Testis (tissue), 3 donors: Measurements from ENCODE around the gene TTC3. TPM values are rescaled to one million over a fixed set of nuclear protein-coding genes. Genes with fewer than 3 reads are reported as not detected.

ENCODE experiments used
- DNase-seq: peaks from one replicate; pipeline ENCODE4 v3.0.0-alpha.2; 2019
- H3K27ac ChIP-seq, 2 donors: fragments of 200-600 bp; sonication (generic); one replicate each; pipeline ENCODE4 v1.5.1; 2019
- H3K27me3 ChIP-seq: fragments of 200-600 bp; sonication (generic); one replicate; pipeline ENCODE4 v1.5.1; 2019
- H3K36me3 ChIP-seq: fragments of 200-600 bp; sonication (generic); one replicate; pipeline ENCODE4 v1.5.1; 2017; ENCODE audit warnings: low read depth; ENCODE audit errors: missing control alignments
- H3K4me1 ChIP-seq: fragments of 200-600 bp; sonication (generic); one replicate; pipeline ENCODE4 v1.5.1; 2019
- H3K4me3 ChIP-seq, 2 donors: fragments of 200-600 bp; sonication (generic); one replicate each; pipeline ENCODE4 v1.5.1; 2017 to 2019
- H3K9me3 ChIP-seq: fragments of 200-600 bp; sonication (generic); one replicate; pipeline ENCODE4 v1.5.1; 2017
- CTCF ChIP-seq, 3 experiments: fragments of 450-650 bp in 2 of 3; fragments of 200-600 bp in 1 of 3; sonication (generic) in 1 of 3; IDR thresholded peaks; one replicate each; pipeline ENCODE4 v1.5.1; 2016 to 2019; ENCODE audit warnings: antibody characterized with exemption in 3 of 3, mild to moderate bottlenecking in 2 of 3, moderate library complexity in 1 of 3
- POLR2A ChIP-seq: fragments of 450-650 bp; IDR thresholded peaks from one replicate; pipeline ENCODE4 v1.6.1; 2017; ENCODE audit warnings: antibody characterized with exemption, mild to moderate bottlenecking, moderate library complexity
- WGBS, 2 donors: methylation state at CpG; one replicate each; pipeline ENCODE4 v1.1.5; 2018; 5-methylcytosine and 5-hydroxymethylcytosine counted together
- intact Hi-C: fragments of 100-400 bp; cut with DNase I; formaldehyde crosslinking; loops from one replicate; pipeline ENCODE4 v1.15.1; 2023; ENCODE audit warnings: low total_unique reads
- polyA plus RNA-seq: library from polyadenylated mRNA; stranded (reverse); fragments of 350-450 nt; fragmentation: Illumina TruSeq; extraction: RNeasy Lipid Tissue Mini Kit (QIAGEN cat#74804); gene quantifications from one replicate; pipeline ENCODE4 v1.2.3, GENCODE V29; 2014; ENCODE audit warnings: low read depth, low replicate concordance; ENCODE audit not compliant: insufficient read depth
- total RNA-seq, 2 donors: library from RNA; depleted of rRNA; stranded (reverse); fragments of >200 nt; gene quantifications; one replicate each; pipeline ENCODE4 v1.2.3, GENCODE V29; 2016

Gene TTC3
- total and polyA plus RNA-seq, 3 donors from 2014 or later, result 70.7 to 181 (median 154) TPM

GRCh38 chr21:37204580-37204979, 131.5 kb downstream of the TTC3 start:
- Histone ChIP-seq H3K9me3 (no peaks in the 10 kb centered on the region), H3K36me3 (no peaks in the 10 kb centered on the region), H3K27me3 (no peaks in the 10 kb centered on the region), H3K27ac (no peak overlapping the region), H3K4me1 (peaks cover 6% of the 10 kb centered on the region), H3K4me3 (no peak overlapping the region)
- WGBS, 2 donors, result 78 to 89% methylated on average over 7 of the region's 7 CpGs
- intact Hi-C loops, result no loop called here
- DNase-seq, result no peak
- TF ChIP-seq POLR2A (no peak), CTCF (IDR thresholded peaks at IDR 0.05) (no peak)

- intact Hi-C loops, result no loop called here
- Histone ChIP-seq H3K4me1 (peaks cover 6% of the 10 kb centered on the region), H3K9me3 (no peaks in the 10 kb centered on the region), H3K27ac (no peak overlapping the region), H3K4me3 (no peak overlapping the region), H3K36me3 (no peaks in the 10 kb centered on the region), H3K27me3 (no peaks in the 10 kb centered on the region)
- no peak for TF ChIP-seq POLR2A
- DNase-seq, result no peak
- 92 to 93% methylated on average over 7 of the region's 7 CpGs for WGBS, 2 donors
Measured at GRCh38 chr21:37206496-37206895, 133.4 kb downstream of the TTC3 start.

GRCh38 chr21:37207441-37208009, 134.5 kb downstream of the TTC3 start:
- no peak overlapping the region for H3K4me3 ChIP-seq
- intact Hi-C loops, result no loop called here
- 53 to 59% methylated on average over 3 to 6 of the region's 6 CpGs for WGBS, 2 donors
- no peaks in the 10 kb centered on the region for H3K9me3 ChIP-seq
- H3K27ac ChIP-seq, result no peak overlapping the region
- peaks cover 6% of the 10 kb centered on the region for H3K4me1 ChIP-seq
- no peaks in the 10 kb centered on the region for H3K27me3 ChIP-seq
- no peaks in the 10 kb centered on the region for H3K36me3 ChIP-seq
- TF ChIP-seq POLR2A (no peak), CTCF (IDR thresholded peaks at IDR 0.05) (no peak)
- no peak for DNase-seq

GRCh38 chr21:37208056-37208721, 135.1 kb downstream of the TTC3 start:
- TF ChIP-seq POLR2A (no peak), CTCF (IDR thresholded peaks at IDR 0.05) (no peak)
- Histone ChIP-seq H3K36me3 (no peaks in the 10 kb centered on the region), H3K4me3 (no peak overlapping the region), H3K9me3 (no peaks in the 10 kb centered on the region), H3K27ac (no peak overlapping the region), H3K27me3 (no peaks in the 10 kb centered on the region), H3K4me1 (peaks cover 6% of the 10 kb centered on the region)
- intact Hi-C loops, result no loop called here
- peak; percentile 33 for DNase-seq
- 52 to 55% methylated on average over 14 to 15 of the region's 15 CpGs for WGBS, 2 donors

- Histone ChIP-seq H3K4me3 (no peak overlapping the region), H3K36me3 (no peaks in the 10 kb centered on the region), H3K27ac (no peak overlapping the region), H3K9me3 (no peaks in the 10 kb centered on the region), H3K4me1 (peaks cover 6% of the 10 kb centered on the region), H3K27me3 (no peaks in the 10 kb centered on the region)
- intact Hi-C loops, result no loop called here
- no peak for DNase-seq
- TF ChIP-seq POLR2A (no peak), CTCF (IDR thresholded peaks at IDR 0.05) (no peak)
- 87 to 93% methylated on average over 10 to 15 of the region's 15 CpGs for WGBS, 2 donors
Measured at GRCh38 chr21:37208741-37209225, 135.7 kb downstream of the TTC3 start.
